ENCODE results near the gene SORCS2.

DNA sequence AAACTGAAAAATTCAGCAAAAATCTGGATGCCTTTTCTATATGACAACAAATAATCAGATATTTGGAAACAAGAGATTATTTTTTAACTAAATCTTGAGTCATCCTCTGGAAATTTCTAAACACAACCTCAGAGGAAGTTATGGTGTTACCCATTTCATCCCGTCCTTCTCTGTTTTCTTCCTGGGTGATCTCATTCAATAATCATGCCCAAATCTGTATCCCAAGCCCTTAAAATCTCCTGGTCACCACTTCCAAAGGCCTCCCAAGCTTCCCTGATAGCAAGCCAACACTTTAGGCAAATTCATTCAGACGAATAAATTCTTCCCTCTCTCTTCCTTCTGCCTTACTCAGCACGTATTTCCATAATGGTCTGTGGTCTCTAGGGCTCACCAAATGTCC lies 9.7 kb upstream of the SORCS2 start:
- TF ChIP-seq, protein P1, sequence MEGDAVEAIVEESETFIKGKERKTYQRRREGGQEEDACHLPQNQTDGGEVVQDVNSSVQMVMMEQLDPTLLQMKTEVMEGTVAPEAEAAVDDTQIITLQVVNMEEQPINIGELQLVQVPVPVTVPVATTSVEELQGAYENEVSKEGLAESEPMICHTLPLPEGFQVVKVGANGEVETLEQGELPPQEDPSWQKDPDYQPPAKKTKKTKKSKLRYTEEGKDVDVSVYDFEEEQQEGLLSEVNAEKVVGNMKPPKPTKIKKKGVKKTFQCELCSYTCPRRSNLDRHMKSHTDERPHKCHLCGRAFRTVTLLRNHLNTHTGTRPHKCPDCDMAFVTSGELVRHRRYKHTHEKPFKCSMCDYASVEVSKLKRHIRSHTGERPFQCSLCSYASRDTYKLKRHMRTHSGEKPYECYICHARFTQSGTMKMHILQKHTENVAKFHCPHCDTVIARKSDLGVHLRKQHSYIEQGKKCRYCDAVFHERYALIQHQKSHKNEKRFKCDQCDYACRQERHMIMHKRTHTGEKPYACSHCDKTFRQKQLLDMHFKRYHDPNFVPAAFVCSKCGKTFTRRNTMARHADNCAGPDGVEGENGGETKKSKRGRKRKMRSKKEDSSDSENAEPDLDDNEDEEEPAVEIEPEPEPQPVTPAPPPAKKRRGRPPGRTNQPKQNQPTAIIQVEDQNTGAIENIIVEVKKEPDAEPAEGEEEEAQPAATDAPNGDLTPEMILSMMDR (IDR thresholded peaks at IDR 0.05; ENCODE audit: low read depth, low read length), result no peak
- no peak for TF ChIP-seq EZH2phosphoT487 (IDR thresholded peaks at IDR 0.05; ENCODE audit: low read depth)
